Nephron progenitor cell (in vitro differentiated cells): Measurements from ENCODE around the gene RNF130.
A peak's percentile ranks its signal among the peaks of the same experiment; 100 is the strongest.

Experiments
- DNase-seq: peaks from one replicate; pipeline ENCODE4 v3.0.0; 2021
- H3K27ac Mint-ChIP-seq: 2 replicates; pipeline ENCODE4 v1.8.0; 2021; ENCODE audit warnings: mild to moderate bottlenecking, moderate library complexity, mixed read lengths
- H3K27me3 Mint-ChIP-seq: 2 replicates; pipeline ENCODE4 v1.8.0; 2021; ENCODE audit warnings: mild to moderate bottlenecking, low read depth, mixed read lengths; ENCODE audit not compliant: poor library complexity
- H3K36me3 Mint-ChIP-seq: 2 replicates; pipeline ENCODE4 v1.8.0; 2021; ENCODE audit warnings: low read depth, mixed read lengths
- H3K4me1 Mint-ChIP-seq: 2 replicates; pipeline ENCODE4 v1.8.0; 2021; ENCODE audit warnings: mixed read lengths
- H3K4me3 Mint-ChIP-seq: 2 replicates; pipeline ENCODE4 v1.8.0; 2021; ENCODE audit warnings: mild to moderate bottlenecking, moderate library complexity, mixed read lengths
- H3K9me3 Mint-ChIP-seq: 2 replicates; pipeline ENCODE4 v1.8.0; 2021; ENCODE audit warnings: mild to moderate bottlenecking, moderate library complexity, mixed read lengths
- CTCF ChIP-seq: fragments of 200-600 bp; sonication (generic); IDR thresholded peaks from 2 replicates; pipeline ENCODE4 v1.5.0; 2021; ENCODE audit warnings: antibody characterized with exemption

The RNF130 gene

GRCh38 chr5:179973391-179973790, 98.2 kb downstream of the RNF130 start:
- Mint-ChIP-seq H3K4me3 (no peak overlapping the region), H3K9me3 (no peaks in the 10 kb centered on the region), H3K27me3 (peaks cover 3% of the 10 kb centered on the region), H3K4me1 (peaks cover 12% of the 10 kb centered on the region), H3K27ac (no peak overlapping the region), H3K36me3 (peaks cover 76% of the 10 kb centered on the region)
- TF ChIP-seq CTCF = no peak
- DNase-seq = no peak

- Mint-ChIP-seq H3K4me3 (no peak overlapping the region), H3K27me3 (no peaks in the 10 kb centered on the region), H3K27ac (no peak overlapping the region), H3K36me3 (peaks cover 82% of the 10 kb centered on the region), H3K4me1 (peaks cover 11% of the 10 kb centered on the region), H3K9me3 (no peaks in the 10 kb centered on the region)
- no peak for DNase-seq
- no peak for TF ChIP-seq CTCF
Observed at GRCh38 chr5:179969110-179969509, 102.4 kb downstream of the RNF130 start.

DNA sequence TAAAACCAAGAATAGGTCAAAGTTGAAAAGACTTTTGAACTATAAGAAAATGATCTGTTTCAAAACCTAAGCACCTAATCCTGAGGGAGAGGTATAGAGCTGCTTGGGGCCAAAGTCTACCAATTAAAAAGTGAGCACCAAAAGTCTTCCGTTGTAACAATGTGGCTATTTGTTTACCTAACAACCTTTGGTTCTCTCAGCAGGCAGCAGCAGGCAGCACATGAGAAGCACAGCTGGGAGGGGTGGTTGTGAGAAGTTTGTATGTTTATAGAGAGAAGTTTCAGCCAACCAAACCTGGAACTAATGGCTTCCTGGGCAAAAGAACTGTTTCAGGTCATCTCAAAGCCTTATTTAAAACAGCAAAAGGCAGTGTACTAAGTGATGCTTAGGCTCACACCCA, 104.1 kb downstream of the RNF130 start:
- Mint-ChIP-seq H3K9me3 (no peaks in the 10 kb centered on the region), H3K4me1 (peaks cover 11% of the 10 kb centered on the region), H3K27me3 (no peaks in the 10 kb centered on the region), H3K36me3 (peaks cover 86% of the 10 kb centered on the region), H3K4me3 (no peak overlapping the region), H3K27ac (peak overlapping the region; percentile 36)
- no peak for TF ChIP-seq CTCF
- DNase-seq = no peak

- Mint-ChIP-seq H3K27me3 (no peaks in the 10 kb centered on the region), H3K4me1 (peaks cover 11% of the 10 kb centered on the region), H3K27ac (no peak overlapping the region), H3K36me3 (peaks cover 83% of the 10 kb centered on the region), H3K4me3 (no peak overlapping the region), H3K9me3 (no peaks in the 10 kb centered on the region)
- no peak for DNase-seq
- no peak for TF ChIP-seq CTCF
Observed at GRCh38 chr5:179964015-179964414, 107.5 kb downstream of the RNF130 start.

DNA sequence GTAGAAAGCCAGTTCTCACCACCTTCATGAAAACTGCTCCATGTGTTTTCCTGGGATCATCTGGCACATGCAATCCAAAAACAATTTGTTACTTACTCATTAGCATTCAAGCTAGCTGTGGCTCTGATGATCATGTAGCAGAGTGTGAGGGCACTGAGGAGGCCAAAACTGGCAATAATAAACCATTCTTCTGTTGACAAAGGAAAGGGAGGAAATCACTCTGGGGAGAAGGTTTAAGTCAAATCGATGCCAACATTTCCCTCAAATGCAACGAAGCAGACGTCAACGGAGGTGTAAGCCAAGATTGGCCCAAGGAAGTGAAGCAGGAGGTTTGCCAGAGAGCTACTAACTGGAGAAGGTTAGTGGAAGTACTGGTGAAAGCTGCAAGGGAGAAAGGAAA, 108.2 kb downstream of the RNF130 start:
- no peak for TF ChIP-seq CTCF
- H3K27me3 Mint-ChIP-seq = no peaks in the 10 kb centered on the region
- no peak overlapping the region for H3K27ac Mint-ChIP-seq
- H3K9me3 Mint-ChIP-seq = no peaks in the 10 kb centered on the region
- no peak overlapping the region for H3K4me3 Mint-ChIP-seq
- H3K36me3 Mint-ChIP-seq = peaks cover 81% of the 10 kb centered on the region
- H3K4me1 Mint-ChIP-seq = peaks cover 11% of the 10 kb centered on the region
- DNase-seq = no peak

DNA sequence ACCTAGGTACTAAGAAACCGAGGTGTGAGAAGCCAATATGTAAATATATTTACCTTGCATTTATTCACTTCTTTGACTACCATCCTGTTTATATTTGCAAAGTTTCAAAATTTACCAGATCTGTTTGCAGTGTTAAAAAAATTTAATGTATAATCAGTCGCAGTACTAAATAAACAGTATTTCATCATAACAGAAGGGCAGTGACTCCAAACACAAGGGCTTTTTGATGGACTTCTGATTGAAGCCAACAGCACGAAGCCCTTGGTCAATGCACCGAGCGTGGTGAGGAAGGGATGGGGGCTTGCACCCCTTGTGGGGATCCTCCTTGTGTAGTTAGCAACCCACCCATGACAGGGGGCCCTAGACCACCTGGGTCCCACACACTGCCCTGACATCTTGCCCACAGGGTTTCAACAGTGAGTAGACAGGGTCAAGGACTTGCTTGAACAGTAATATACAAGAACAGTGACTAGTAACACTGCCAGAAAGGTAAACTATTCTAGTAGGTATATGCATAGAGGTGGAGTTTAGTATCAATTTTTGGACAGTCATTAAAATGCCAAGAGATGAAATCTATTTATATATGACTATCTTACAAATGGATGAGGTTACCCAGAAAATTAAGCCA, 111.2 kb downstream of the RNF130 start:
- Mint-ChIP-seq H3K36me3 (peaks cover 62% of the 10 kb centered on the region), H3K4me3 (no peak overlapping the region), H3K27me3 (no peaks in the 10 kb centered on the region), H3K9me3 (no peaks in the 10 kb centered on the region), H3K27ac (no peak overlapping the region), H3K4me1 (peaks cover 14% of the 10 kb centered on the region)
- DNase-seq = no peak
- TF ChIP-seq CTCF = no peak
